NCI-H2196 (cell line): Measurements from ENCODE around the gene PRRG3.
A peak's percentile ranks its signal among the peaks of the same experiment; 100 is the strongest.
"Not testable (repeated sequence)": the region's sequence is repeated elsewhere in the genome, so short reads cannot be mapped to it uniquely, and the experiment has no call there.

Experiments
- DNase-seq: peaks from one replicate; lab custom pipeline; 2025; ENCODE audit not compliant: unreplicated experiment; lab: John Stamatoyannopoulos, UW

PRRG3 gene

GRCh38 chrX:151694661-151695582 is at the start of gene PRRG3:
TSS of gene PRRG3 (plus strand) at chrX:151695458. CDS start at chrX:151698815, 3,357 bp downstream.
- no peak for DNase-seq

GRCh38 chrX:151675121-151675746 is 20.0 kb upstream of the PRRG3 start:
- DNase-seq = no peak

- no peak for DNase-seq
Observed at GRCh38 chrX:151676196-151676595, 19.1 kb upstream of the PRRG3 start.

- no peak for DNase-seq
Observed at GRCh38 chrX:151679798-151680402, 15.4 kb upstream of the PRRG3 start.

GRCh38 chrX:151680805-151681204 is 14.5 kb upstream of the PRRG3 start:
- peak; percentile 33 for DNase-seq

GRCh38 chrX:151687635-151688034 is 7.6 kb upstream of the PRRG3 start:
- DNase-seq = no peak

- no peak for DNase-seq
Observed at GRCh38 chrX:151688695-151689094, 6.6 kb upstream of the PRRG3 start.

GRCh38 chrX:151692825-151693224 is 2.4 kb upstream of the PRRG3 start:
- no peak for DNase-seq

- DNase-seq = no peak
Observed at GRCh38 chrX:151694121-151694520, 1.1 kb upstream of the PRRG3 start.

GRCh38 chrX:151695583-151696340 is 504 bp downstream of the PRRG3 start:
- no peak for DNase-seq

- DNase-seq = not testable (repeated sequence)
Observed at GRCh38 chrX:151697082-151697481, 1.8 kb downstream of the PRRG3 start.

GRCh38 chrX:151697522-151697921 is 2.3 kb downstream of the PRRG3 start:
- no peak for DNase-seq

GRCh38 chrX:151698485-151698884 is 3.2 kb downstream of the PRRG3 start:
- no peak for DNase-seq

GRCh38 chrX:151699746-151700145 is 4.5 kb downstream of the PRRG3 start:
- DNase-seq = no peak

GRCh38 chrX:151700581-151700980 is 5.3 kb downstream of the PRRG3 start:
- DNase-seq = no peak

- DNase-seq = no peak
Observed at GRCh38 chrX:151701071-151701470, 5.8 kb downstream of the PRRG3 start.

GRCh38 chrX:151701531-151701930 is 6.3 kb downstream of the PRRG3 start:
- no peak for DNase-seq

- no peak for DNase-seq
Observed at GRCh38 chrX:151702026-151702714, 6.9 kb downstream of the PRRG3 start.

- no peak for DNase-seq
Observed at GRCh38 chrX:151702741-151703340, 7.6 kb downstream of the PRRG3 start.

GRCh38 chrX:151703487-151703886 is 8.2 kb downstream of the PRRG3 start:
- DNase-seq = peak; percentile 54
